Endodermal cell (in vitro differentiated cells): ENCODE results near the gene BRD4. TPM values are rescaled to one million over a fixed set of nuclear protein-coding genes. Genes with fewer than 3 reads are reported as not detected.

Experiments
- DNase-seq: peaks from one replicate; pipeline ENCODE4 v3.0.0-alpha.2; 2017
- H3K27ac ChIP-seq: 2 replicates; pipeline ENCODE4 v1.5.1; 2013; ENCODE audit warnings: mild to moderate bottlenecking, low read depth, low read length, moderate library complexity
- H3K27me3 ChIP-seq: 2 replicates; pipeline ENCODE4 v1.6.1; 2013; ENCODE audit warnings: mild to moderate bottlenecking, low read length, moderate library complexity; ENCODE audit not compliant: insufficient read depth, control insufficient read depth, poor library complexity, severe bottlenecking
- H3K36me3 ChIP-seq: 2 replicates; pipeline ENCODE4 v1.7.0; 2013; ENCODE audit warnings: mild to moderate bottlenecking, low read length, moderate library complexity; ENCODE audit not compliant: control insufficient read depth, insufficient read depth
- H3K4me1 ChIP-seq: one replicate; pipeline ENCODE4 v1.7.0; 2013; ENCODE audit warnings: low read length; ENCODE audit not compliant: control insufficient read depth, insufficient read depth
- H3K4me3 ChIP-seq: 2 replicates; pipeline ENCODE4 v1.5.1; 2013; ENCODE audit warnings: mild to moderate bottlenecking, low read length, moderate library complexity
- H3K9ac ChIP-seq: 2 replicates; pipeline ENCODE4 v1.6.1; 2013; ENCODE audit warnings: mild to moderate bottlenecking, low read length, moderate library complexity; ENCODE audit not compliant: poor library complexity, severe bottlenecking; ENCODE audit errors: extremely low read depth
- H3K9me3 ChIP-seq: 2 replicates; pipeline ENCODE4 v1.6.1; 2013; ENCODE audit warnings: mild to moderate bottlenecking, low read length, moderate library complexity; ENCODE audit not compliant: control insufficient read depth
- H3K27ac Mint-ChIP-seq: 2 replicates; pipeline ENCODE4 v1.8.0; 2020; ENCODE audit warnings: mixed read lengths
- H3K27me3 Mint-ChIP-seq: 2 replicates; pipeline ENCODE4 v1.8.0; 2021; ENCODE audit warnings: mild to moderate bottlenecking, mixed read lengths; ENCODE audit not compliant: insufficient read depth
- H3K36me3 Mint-ChIP-seq: 2 replicates; pipeline ENCODE4 v1.8.0; 2020; ENCODE audit warnings: low read depth, mixed read lengths
- H3K4me1 Mint-ChIP-seq: 2 replicates; pipeline ENCODE4 v1.8.0; 2020; ENCODE audit warnings: mixed read lengths
- H3K4me3 Mint-ChIP-seq: 2 replicates; pipeline ENCODE4 v1.8.0; 2020; ENCODE audit warnings: mild to moderate bottlenecking, moderate library complexity, mixed read lengths
- H3K9me3 Mint-ChIP-seq: 2 replicates; pipeline ENCODE4 v1.8.0; 2020; ENCODE audit warnings: mild to moderate bottlenecking, mixed read lengths
- WGBS, 2 experiments: methylation state at CpG; one replicate each; pipeline versions ENCODE4 v1.1.5 to v1.1.7; 2013; ENCODE audit warnings: missing lambda C conversion rate in 2 of 2, mixed read lengths in 1 of 2; ENCODE audit not compliant: insufficient coverage in 1 of 2, insufficient read length in 1 of 2; 5-methylcytosine and 5-hydroxymethylcytosine counted together
- total RNA-seq, 2 donors: library from RNA; stranded (reverse); fragmentation: NEBNext Ultra II Directional in 1 of 2; extraction: Animal tissue kit (Norgen Biotek cat#: 25700) in 1 of 2; gene quantifications; 2 replicates in 1 of 2; 3 replicates in 1 of 2; pipeline ENCODE4 v1.2.1, GENCODE V29; 2021
- TF ChIP-seq, protein P1 (sequence below): fragments of 200-600 bp; sonication (generic); conservative IDR thresholded peaks from 2 replicates; pipeline ENCODE4 v1.5.0; 2021; ENCODE audit warnings: antibody characterized with exemption, mild to moderate bottlenecking

BRD4 gene
- total RNA-seq, 2 donors from 2014 or later: 149 to 156 TPM

DNA sequence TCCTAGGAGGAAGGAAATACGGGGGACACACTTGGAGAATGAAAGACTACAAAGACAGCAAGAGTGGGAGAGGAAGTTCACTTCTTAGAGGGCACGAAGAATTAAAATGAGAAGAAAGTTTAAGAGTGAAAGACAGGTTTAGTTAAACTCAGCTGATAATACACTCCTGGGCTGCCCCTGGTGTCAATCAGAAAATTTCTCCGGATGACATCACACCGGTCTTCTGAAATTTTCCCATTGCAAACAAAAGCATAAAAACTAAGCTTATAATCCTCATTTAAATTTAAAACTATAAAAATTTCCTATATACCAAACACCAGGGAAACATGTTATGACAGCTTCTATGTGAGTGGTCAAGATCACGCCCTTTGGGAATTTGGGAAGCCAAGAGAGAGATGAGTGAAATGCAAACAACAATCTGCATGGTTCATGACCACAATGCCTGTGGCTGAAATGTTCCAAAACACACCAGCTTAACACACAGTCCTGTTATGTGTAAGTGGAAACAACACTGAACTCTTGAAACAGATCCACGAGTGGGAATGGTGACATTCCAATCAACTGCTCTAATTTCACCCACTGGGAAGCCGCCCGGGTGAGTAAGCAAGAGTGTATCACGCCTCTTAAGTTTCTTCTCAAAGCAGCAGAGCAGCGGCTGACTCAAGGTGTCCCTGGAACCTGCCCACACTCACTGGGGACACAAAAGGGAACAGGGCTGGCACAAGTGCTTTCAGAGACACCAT lies 49.0 kb downstream of the BRD4 start:
- peaks cover 29% of the 10 kb centered on the region for H3K4me1 ChIP-seq
- no peaks in the 10 kb centered on the region for H3K9me3 ChIP-seq
- H3K4me1 Mint-ChIP-seq: peaks cover 65% of the 10 kb centered on the region
- no peak overlapping the region for H3K27ac ChIP-seq
- H3K27me3 Mint-ChIP-seq: no peaks in the 10 kb centered on the region
- no peaks in the 10 kb centered on the region for H3K36me3 ChIP-seq
- DNase-seq: no peak
- H3K4me3 Mint-ChIP-seq: no peak overlapping the region
- 92 to 100% methylated on average over 4 to 10 of the region's 10 CpGs for WGBS, 2 experiments
- no peak overlapping the region for H3K4me3 ChIP-seq
- H3K9me3 Mint-ChIP-seq: no peaks in the 10 kb centered on the region
- no peak overlapping the region for H3K9ac ChIP-seq
- H3K36me3 Mint-ChIP-seq: no peaks in the 10 kb centered on the region
- no peaks in the 10 kb centered on the region for H3K27me3 ChIP-seq
- TF ChIP-seq, protein P1, sequence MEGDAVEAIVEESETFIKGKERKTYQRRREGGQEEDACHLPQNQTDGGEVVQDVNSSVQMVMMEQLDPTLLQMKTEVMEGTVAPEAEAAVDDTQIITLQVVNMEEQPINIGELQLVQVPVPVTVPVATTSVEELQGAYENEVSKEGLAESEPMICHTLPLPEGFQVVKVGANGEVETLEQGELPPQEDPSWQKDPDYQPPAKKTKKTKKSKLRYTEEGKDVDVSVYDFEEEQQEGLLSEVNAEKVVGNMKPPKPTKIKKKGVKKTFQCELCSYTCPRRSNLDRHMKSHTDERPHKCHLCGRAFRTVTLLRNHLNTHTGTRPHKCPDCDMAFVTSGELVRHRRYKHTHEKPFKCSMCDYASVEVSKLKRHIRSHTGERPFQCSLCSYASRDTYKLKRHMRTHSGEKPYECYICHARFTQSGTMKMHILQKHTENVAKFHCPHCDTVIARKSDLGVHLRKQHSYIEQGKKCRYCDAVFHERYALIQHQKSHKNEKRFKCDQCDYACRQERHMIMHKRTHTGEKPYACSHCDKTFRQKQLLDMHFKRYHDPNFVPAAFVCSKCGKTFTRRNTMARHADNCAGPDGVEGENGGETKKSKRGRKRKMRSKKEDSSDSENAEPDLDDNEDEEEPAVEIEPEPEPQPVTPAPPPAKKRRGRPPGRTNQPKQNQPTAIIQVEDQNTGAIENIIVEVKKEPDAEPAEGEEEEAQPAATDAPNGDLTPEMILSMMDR: no peak
- peak overlapping the region; percentile 50 for H3K27ac Mint-ChIP-seq

DNA sequence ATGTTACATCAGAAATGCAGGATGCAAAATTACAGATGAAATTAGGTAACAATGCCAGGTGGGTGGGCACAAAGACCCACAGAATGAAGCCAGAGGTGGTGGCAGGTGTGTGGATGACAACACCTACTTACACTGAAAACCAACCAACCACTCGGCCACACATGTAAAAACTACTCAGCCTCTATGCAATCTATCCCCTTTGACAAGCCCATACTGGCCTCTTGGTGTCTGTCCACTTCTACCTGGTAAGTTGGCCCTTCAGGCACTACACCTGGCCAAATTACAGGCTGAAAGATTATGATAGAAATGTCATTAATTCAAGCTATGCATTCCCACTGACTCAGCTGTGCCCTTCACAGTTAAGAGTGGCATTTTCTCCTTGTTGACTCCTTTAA lies 50.0 kb downstream of the BRD4 start:
- H3K27me3 Mint-ChIP-seq: no peaks in the 10 kb centered on the region
- no peaks in the 10 kb centered on the region for H3K9me3 Mint-ChIP-seq
- H3K4me1 Mint-ChIP-seq: peaks cover 61% of the 10 kb centered on the region
- Histone ChIP-seq H3K27ac (no peak overlapping the region), H3K27me3 (no peaks in the 10 kb centered on the region), H3K4me1 (peaks cover 29% of the 10 kb centered on the region), H3K9ac (no peak overlapping the region), H3K9me3 (no peaks in the 10 kb centered on the region), H3K4me3 (no peak overlapping the region), H3K36me3 (peaks cover under 1% of the 10 kb centered on the region)
- H3K27ac Mint-ChIP-seq: peak overlapping the region; percentile 75
- no peaks in the 10 kb centered on the region for H3K36me3 Mint-ChIP-seq
- no peak for DNase-seq
- WGBS, 2 experiments: 100% methylated on average over 1 of the region's 1 CpG; no CpG with 5 or more reads in 1 of the 2 experiments
- TF ChIP-seq, protein P1: no peak
- no peak overlapping the region for H3K4me3 Mint-ChIP-seq

- peak overlapping the region; percentile 11 for H3K9ac ChIP-seq
- H3K9me3 Mint-ChIP-seq: no peaks in the 10 kb centered on the region
Observed at GRCh38 chr19:15280915-15281683, 51.2 kb downstream of the BRD4 start.

More at GRCh38 chr19:15280915-15281683, 51.2 kb downstream of the BRD4 start:
- H3K4me3 Mint-ChIP-seq: no peak overlapping the region
- H3K27me3 Mint-ChIP-seq: no peaks in the 10 kb centered on the region
- H3K27ac Mint-ChIP-seq: peak overlapping the region; percentile 79
- WGBS, 2 experiments: 92 to 100% methylated on average over 1 to 12 of the region's 12 CpGs
- H3K27ac ChIP-seq: peak overlapping the region; percentile 61
- H3K36me3 Mint-ChIP-seq: no peaks in the 10 kb centered on the region
- H3K36me3 ChIP-seq: peaks cover 2% of the 10 kb centered on the region
- H3K4me1 ChIP-seq: peaks cover 23% of the 10 kb centered on the region
- TF ChIP-seq, protein P1: no peak
- H3K27me3 ChIP-seq: no peaks in the 10 kb centered on the region
- DNase-seq: no peak
- H3K9me3 ChIP-seq: no peaks in the 10 kb centered on the region
- H3K4me1 Mint-ChIP-seq: peaks cover 59% of the 10 kb centered on the region
- H3K4me3 ChIP-seq: no peak overlapping the region
